GM18861 (cell line): ENCODE data around the gene FMNL3.
"Not testable (repeated sequence)": the region's sequence is repeated elsewhere in the genome, so short reads cannot be mapped to it uniquely, and the experiment has no call there.

Source experiments
- ATAC-seq: cut with Tn5 transposase; IDR thresholded peaks from one replicate; pipeline ENCODE4 v1.9.1; 2021; ENCODE audit not compliant: unreplicated experiment

The FMNL3 gene

DNA sequence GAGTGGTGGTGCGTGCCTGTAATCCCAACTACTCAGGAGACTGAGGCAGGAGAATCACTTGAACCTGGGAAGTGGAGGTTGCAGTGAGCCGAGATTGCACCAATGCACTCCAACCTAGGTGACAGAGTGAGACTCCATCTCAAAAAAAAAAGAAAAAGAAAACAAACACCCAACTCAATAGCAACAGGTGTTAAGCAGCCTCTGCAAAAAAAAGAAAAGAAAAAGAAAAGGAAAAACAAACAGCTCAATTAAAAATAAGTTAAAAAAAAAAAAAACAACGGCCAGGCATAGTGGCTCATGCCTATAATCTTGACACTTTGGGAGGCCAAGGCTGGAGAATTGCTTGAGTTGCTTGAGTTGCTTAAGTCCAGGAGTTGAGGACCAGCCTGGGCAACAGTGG lies 10.6 kb upstream of the FMNL3 start:
- ATAC-seq: not testable (repeated sequence)

DNA sequence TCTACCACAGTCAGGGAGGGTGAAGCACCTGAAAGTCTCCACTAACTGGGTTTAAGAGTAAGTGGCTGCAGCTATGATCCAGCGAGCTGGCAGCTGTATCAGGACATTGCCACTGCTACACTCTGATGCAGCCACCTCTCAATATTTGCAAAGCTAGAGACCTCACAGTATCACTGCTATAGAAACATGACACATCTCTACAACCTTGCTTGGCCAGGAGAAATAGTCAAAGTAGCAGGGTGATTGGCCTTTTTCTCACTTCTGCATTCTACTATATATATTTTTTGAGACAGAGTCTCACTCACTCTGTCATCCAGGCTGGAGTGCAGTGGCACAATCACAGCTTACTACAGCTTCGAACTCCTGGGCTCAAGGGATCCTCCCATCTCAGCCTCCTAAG lies 9.3 kb upstream of the FMNL3 start:
- peak; percentile 62 for ATAC-seq

GRCh38 chr12:49713952-49714351 lies 6.7 kb upstream of the FMNL3 start:
- not testable (repeated sequence) for ATAC-seq

DNA sequence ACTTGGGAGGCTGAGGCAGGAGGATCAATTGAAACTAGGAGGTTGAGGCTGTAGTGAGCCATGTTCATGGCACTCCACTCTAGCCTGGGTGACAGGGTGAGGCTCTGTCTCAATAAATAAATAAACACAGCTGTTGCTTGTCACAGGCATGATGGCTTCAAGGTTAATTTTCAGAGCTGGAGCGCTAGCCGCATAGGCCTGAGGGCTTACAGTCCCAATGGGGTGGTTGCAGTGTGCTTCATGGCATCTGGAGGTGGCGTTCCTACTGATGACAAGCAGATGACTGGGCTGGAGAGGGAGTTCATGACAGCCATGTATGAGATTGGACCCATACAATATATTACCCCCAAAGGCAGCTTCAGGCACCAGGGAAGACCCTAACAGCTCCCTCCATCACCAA lies 1.6 kb upstream of the FMNL3 start:
- no peak for ATAC-seq

DNA sequence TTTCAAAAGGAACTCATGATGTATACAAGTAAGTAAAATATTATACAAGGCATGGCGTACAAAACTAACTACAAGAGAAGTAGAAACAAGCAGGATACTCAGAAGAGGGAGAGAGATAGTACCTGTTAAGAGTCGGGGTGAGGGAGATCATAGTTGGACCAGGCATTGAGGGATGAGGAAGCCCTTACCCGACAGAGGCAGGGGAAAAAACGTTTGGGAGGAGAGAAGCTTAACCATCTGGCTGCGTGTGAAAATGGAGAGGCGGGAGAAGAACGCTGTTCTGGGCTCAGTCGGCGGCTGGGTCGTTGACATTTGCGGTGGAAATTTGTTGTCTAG lies 575 bp upstream of the FMNL3 start:
- no peak for ATAC-seq

- ATAC-seq: no peak
Observed at GRCh38 chr12:49706351-49707127, 666 bp downstream of the FMNL3 start.

GRCh38 chr12:49705479-49706134 lies 1.6 kb downstream of the FMNL3 start:
- no peak for ATAC-seq

DNA sequence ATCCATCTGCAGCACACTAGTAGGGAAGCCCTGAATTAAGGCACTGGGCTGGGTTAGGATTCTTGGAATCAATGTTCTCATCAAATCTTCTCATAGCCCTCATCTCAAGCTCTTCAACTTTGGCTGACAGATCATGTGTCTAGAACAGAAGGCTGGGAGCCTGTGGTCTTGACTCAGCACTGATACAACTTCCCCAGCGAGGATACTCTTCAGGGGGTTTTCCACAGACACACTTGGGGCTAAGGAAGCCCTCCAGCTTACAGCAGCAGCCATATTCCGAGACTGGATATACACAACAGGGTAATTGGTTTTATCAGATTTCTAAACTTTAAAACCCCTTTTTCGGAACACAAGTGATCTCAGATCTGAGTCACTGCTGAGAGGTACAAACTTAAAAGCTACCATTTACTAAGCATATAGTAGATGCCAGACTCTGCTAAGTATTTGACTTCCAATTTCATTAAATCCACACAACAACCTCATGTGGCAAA lies 3.5 kb downstream of the FMNL3 start:
- no peak for ATAC-seq

DNA sequence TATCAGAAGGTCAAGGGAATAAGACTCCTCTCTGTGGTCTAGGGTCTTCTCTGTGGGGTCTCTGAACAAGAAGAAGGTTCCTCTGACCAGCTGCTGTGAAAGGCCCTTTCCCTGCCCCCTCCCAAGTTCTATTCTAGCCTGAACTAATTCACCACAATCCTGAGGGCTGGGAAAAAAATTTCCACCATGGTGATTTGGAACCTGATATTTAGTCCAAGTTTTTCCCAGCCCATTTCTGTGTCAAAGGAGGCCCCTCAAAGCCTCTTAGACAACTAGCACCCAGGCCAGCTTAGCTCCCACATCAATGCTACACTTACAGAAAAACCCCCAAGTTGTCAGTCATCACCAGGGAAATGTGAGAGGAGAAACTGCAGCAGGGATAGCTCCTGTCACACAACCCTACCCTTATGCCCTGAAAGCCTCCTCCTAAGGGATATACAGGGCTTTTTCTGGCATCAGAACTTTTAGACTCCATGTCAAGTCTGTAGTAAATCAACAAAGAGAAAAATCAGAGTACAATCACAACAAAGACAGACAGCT lies 4.5 kb downstream of the FMNL3 start:
- no peak for ATAC-seq

- ATAC-seq: no peak
Observed at GRCh38 chr12:49702009-49702408, 5.2 kb downstream of the FMNL3 start.

- peak; percentile 65 for ATAC-seq
Observed at GRCh38 chr12:49698619-49699545, 8.3 kb downstream of the FMNL3 start.

DNA sequence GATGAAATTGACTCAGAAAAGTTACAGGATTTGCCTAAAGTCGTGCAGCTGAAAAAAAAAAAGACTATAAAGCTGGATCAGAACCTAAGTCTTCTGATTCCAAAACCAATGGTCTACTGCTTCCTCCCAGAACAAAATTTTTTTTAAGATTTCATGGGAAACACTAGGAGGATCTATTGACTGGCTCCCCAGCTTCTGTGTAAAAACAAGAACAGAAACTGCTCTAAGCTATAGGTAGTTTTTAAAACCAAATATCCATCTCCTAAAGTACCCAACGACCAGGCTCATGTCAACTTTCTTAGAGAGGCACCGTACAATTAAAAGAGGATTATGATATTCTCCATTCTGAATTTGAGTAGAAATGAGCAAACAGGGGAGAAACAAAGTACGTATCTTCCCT lies 9.4 kb downstream of the FMNL3 start:
- ATAC-seq: no peak

DNA sequence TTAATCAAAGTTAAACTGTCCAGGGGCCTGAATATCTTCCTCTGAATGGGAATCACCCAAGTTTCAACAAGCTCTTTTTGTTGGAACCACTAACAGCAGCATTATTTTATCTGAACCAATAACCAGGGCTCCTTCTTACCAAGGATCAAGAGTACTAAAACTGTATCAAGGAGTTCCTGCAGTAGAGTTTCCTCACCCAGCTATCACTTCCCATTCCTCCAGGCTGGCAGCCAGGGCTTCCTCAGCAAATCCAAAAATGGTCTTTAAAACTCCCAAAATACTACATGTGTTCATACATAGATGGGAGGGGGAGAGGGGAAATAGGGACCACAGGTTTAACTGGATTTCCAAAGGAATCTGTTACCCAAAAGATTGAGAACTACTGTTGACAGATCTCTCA lies 10.5 kb downstream of the FMNL3 start:
- no peak for ATAC-seq

GRCh38 chr12:49693931-49694444 lies 13.2 kb downstream of the FMNL3 start:
- ATAC-seq: no peak

DNA sequence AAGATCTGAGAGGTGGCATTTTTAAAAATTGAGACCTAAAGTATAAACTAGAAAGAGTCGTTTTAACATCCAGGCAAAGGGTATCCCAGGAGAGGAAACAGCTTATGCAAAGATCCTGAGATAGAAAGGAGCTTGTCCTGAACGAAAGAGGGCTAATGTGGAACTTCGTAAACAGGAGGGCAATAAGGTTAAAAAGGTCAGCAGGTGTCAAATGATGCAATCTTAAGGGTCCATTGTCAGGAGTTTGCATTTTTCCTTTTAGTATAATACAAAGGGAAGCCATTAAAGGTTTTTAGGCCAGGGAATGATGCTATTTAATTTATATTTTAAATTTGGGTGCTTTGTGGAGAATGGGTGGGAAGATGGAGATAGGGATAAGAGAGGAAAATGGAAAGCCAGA lies 14.4 kb downstream of the FMNL3 start:
- ATAC-seq: no peak

DNA sequence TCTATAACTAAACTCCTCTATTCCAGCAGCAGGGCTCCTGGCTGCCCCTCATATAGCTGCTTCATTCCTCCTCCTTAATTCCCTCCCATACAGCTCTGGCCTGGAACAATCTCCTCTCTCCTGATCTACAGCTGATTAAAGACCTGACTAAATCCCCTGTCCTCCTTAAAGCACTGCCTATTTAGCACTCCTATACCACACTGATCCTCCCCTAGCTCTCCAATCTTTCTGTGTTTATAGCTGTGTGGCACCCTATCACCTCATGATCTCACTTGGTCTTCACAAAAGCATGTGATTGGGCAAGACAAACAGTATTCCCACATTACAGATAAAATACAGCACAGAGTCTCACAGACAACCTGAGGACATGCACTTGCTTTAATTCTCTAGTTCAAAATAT lies 17.4 kb downstream of the FMNL3 start:
- ATAC-seq: no peak

DNA sequence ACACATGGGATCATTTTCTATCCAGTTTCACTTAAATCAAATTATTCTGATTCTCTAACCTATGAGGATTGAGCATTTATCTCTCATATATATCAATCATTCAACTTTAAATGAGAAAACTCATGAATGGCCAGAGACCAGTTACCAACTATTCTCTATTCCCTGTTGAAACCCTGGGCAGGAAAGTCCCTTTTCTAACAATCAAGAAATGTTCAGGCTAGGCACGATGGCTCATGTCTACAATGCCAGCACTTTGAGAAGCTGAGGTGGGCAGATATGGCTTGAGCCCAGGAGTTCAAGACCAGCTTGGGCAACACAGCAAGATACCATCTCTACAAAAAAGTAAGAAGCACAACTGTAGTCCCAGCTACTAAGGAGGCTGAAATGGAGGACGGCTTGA lies 18.0 kb downstream of the FMNL3 start:
- no peak for ATAC-seq

DNA sequence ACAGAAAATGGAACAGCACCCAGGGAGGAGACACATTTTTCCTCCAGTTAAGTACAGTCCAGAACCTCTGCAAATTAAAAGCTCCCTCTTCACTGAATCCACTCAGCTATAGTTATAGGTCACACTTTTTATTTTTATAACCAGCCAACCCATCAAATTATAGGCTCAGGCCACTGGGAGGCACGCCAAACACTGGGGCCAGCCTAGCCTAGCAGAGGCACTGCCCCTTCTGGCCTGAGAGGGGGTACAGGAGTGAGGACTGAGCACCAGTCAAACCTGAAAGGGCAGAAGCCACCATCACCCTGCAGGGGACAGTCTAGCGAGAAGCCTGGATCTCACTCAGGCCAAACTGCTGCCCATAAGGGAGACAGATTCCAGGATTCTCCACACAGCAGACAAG lies 19.3 kb downstream of the FMNL3 start:
- ATAC-seq: no peak

DNA sequence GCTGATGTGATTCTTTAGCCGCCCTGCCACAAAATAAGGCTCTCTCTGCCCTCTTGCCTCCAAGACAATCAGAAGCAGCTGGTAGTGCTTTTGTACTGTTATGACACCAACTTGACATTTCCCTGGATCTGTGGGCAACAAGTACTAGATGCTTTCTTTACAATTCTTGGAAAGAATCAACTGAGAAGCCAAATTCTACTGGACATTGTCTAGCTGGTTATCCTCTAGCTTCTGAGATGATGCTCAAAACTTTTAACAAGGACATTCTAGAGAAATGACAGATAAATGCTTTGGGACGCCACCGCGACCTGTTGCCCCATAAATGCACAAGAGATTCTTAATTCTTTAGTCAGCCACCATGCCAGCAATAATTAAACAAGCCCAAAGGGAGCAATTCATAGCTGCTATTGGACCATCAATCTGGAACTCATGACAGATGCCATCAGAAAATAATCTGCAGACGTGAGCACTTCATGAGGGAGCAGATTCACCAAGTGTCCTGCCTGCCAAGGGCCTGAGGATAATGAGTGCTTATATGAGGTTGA lies 22.8 kb downstream of the FMNL3 start:
- no peak for ATAC-seq

DNA sequence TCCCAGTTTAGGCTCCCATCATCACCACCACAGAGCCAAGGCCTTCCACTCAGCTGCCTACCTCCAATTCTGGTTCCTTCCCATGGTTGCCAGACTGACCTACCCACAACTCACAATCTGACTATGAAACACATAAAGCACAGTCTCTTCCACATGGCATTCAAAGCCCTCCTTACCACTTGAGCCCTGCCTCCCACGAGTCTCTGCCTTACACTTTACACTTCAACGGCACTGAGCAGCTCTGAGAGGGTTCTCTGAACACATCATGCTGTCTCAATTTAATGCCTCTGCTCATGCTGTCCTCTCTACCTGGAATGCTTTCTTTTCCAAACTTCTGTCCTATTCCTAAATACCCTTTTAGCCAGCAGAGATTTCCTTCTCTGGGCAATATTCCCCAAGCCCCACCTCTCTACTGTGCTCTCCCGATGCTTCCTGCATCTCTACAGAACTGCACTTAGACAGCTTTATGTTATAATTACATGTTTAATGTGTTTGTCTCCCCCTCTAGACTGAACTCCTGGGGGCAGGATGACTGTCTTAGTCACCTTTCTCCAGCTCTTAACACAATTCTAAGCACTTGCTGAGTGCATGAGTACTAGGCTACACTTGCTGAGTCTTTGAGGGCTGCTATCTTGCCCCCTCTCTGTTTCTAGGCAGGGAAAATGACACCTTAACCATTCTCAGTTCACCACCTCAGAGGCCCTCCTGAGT lies 23.5 kb downstream of the FMNL3 start:
- ATAC-seq: no peak
